ENCODE results near the gene CYP2W1. TPM values are rescaled to one million over a fixed set of nuclear protein-coding genes. Genes with fewer than 3 reads are reported as not detected.

Gene CYP2W1
- total RNA-seq, 1 donor from 2014 or later, result not detected

DNA sequence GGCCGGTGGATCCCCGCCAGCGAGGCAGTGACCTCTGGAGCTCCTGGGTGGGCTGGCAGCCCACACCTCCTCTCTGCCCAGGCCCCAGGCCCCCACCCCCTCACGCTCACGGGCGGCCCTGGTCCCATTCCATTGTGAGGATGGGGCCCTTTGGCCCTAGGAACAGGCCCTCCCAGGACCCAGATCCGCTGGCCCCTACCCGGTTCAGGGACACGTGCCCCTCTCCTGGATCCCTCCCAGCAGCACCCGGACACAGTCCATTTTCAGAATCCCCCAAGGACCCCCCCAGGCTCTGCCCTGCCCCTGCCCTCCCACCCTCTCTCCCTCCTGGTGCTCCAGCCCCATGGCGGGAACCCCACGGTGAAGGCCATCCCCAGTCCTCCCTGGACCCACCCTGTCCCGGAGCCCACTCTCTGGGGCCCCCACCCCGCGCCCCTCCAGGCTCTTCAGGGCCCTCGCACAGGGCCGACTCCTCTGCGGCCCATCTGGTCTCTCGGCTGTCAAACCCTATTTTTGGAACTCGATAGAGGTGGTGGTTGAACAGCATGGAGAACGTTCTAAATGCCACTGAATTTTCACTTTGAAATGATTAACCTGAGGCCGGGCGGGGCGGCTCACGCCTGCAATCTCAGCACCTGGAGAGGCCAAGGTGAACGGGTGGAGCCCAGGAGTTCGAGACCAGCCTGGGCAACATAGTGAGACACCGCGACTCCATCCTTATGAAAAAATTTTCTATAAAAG, 36.6 kb upstream of the CYP2W1 start:
- no peak overlapping the region for H3K4me3 Mint-ChIP-seq (ENCODE audit: unreplicated experiment)
- H3K4me1 Mint-ChIP-seq (ENCODE audit: unreplicated experiment), result no peaks in the 10 kb centered on the region
- TF ChIP-seq, protein P1, sequence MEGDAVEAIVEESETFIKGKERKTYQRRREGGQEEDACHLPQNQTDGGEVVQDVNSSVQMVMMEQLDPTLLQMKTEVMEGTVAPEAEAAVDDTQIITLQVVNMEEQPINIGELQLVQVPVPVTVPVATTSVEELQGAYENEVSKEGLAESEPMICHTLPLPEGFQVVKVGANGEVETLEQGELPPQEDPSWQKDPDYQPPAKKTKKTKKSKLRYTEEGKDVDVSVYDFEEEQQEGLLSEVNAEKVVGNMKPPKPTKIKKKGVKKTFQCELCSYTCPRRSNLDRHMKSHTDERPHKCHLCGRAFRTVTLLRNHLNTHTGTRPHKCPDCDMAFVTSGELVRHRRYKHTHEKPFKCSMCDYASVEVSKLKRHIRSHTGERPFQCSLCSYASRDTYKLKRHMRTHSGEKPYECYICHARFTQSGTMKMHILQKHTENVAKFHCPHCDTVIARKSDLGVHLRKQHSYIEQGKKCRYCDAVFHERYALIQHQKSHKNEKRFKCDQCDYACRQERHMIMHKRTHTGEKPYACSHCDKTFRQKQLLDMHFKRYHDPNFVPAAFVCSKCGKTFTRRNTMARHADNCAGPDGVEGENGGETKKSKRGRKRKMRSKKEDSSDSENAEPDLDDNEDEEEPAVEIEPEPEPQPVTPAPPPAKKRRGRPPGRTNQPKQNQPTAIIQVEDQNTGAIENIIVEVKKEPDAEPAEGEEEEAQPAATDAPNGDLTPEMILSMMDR (IDR thresholded peaks at IDR 0.05; ENCODE audit: unreplicated experiment), result no peak
- H3K9me3 Mint-ChIP-seq (ENCODE audit: unreplicated experiment), result no peaks in the 10 kb centered on the region
- DNase-seq (ENCODE audit: low spot score), result no peak
- no peak overlapping the region for H3K27ac Mint-ChIP-seq (ENCODE audit: unreplicated experiment)
- H3K27me3 Mint-ChIP-seq (ENCODE audit: unreplicated experiment), result peaks cover 8% of the 10 kb centered on the region
- peaks cover 6% of the 10 kb centered on the region for H3K36me3 Mint-ChIP-seq (ENCODE audit: low read depth, unreplicated experiment)

- Mint-ChIP-seq H3K4me3 (ENCODE audit: unreplicated experiment) (no peak overlapping the region), H3K27me3 (ENCODE audit: unreplicated experiment) (peaks cover 3% of the 10 kb centered on the region), H3K4me1 (ENCODE audit: unreplicated experiment) (no peaks in the 10 kb centered on the region), H3K27ac (ENCODE audit: unreplicated experiment) (no peak overlapping the region), H3K36me3 (ENCODE audit: low read depth, unreplicated experiment) (no peaks in the 10 kb centered on the region), H3K9me3 (ENCODE audit: unreplicated experiment) (no peaks in the 10 kb centered on the region)
- TF ChIP-seq, protein P1 (IDR thresholded peaks at IDR 0.05; ENCODE audit: unreplicated experiment), result no peak
- DNase-seq (ENCODE audit: low spot score), result no peak
These were observed 35.4 kb upstream of the CYP2W1 start for GRCh38 chr7:947391-948210.

GRCh38 chr7:949021-949934, 33.7 kb upstream of the CYP2W1 start:
- TF ChIP-seq, protein P1 (IDR thresholded peaks at IDR 0.05; ENCODE audit: unreplicated experiment), result no peak
- Mint-ChIP-seq H3K27ac (ENCODE audit: unreplicated experiment) (no peak overlapping the region), H3K4me3 (ENCODE audit: unreplicated experiment) (no peak overlapping the region), H3K4me1 (ENCODE audit: unreplicated experiment) (no peaks in the 10 kb centered on the region), H3K36me3 (ENCODE audit: low read depth, unreplicated experiment) (no peaks in the 10 kb centered on the region), H3K9me3 (ENCODE audit: unreplicated experiment) (no peaks in the 10 kb centered on the region), H3K27me3 (ENCODE audit: unreplicated experiment) (peaks cover 3% of the 10 kb centered on the region)
- no peak for DNase-seq (ENCODE audit: low spot score)

DNA sequence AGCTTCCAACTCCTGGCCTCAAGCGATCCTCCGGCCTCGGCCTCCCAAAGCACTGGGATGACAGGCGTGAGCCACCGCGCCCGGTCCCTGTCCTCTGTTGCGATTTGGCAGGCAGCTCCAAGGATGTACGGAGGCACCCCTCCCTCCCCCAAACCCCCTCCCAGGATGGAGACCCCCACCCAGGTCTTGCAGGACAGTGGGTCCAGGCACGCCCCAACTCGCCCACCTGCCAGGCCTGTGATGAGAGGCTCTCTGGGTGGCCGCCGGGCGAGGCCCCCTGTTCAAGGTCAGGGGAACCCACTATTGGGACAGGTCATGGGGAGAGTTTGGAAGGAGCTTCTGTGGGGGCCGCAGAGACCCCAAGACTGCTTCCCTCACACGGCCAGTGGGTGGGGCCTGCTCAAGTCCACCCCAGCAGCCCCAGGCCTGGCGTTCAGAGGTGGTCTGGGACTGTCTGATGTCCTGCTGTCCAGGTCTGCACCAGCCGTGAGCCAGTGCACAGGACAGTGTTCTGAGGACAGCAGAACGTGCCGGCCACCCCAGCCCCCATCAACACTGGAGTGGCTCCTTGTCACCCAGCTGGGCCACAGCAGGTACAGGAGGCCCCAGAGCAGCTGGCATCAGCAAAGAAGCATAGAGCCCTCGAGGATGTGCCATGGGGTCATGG, 31.0 kb upstream of the CYP2W1 start:
- no peaks in the 10 kb centered on the region for H3K36me3 Mint-ChIP-seq (ENCODE audit: low read depth, unreplicated experiment)
- DNase-seq (ENCODE audit: low spot score), result no peak
- H3K27me3 Mint-ChIP-seq (ENCODE audit: unreplicated experiment), result peaks cover 14% of the 10 kb centered on the region
- H3K4me3 Mint-ChIP-seq (ENCODE audit: unreplicated experiment), result no peak overlapping the region
- TF ChIP-seq, protein P1 (IDR thresholded peaks at IDR 0.05; ENCODE audit: unreplicated experiment), result no peak
- no peak overlapping the region for H3K27ac Mint-ChIP-seq (ENCODE audit: unreplicated experiment)
- no peaks in the 10 kb centered on the region for H3K9me3 Mint-ChIP-seq (ENCODE audit: unreplicated experiment)
- H3K4me1 Mint-ChIP-seq (ENCODE audit: unreplicated experiment), result no peaks in the 10 kb centered on the region

Measured in endothelial cell (in vitro differentiated cells).